IMR-90 (cell line): ENCODE data around the gene MAP7. TPM values are rescaled to one million over a fixed set of nuclear protein-coding genes. Genes with fewer than 3 reads are reported as not detected.

Source experiments
- ATAC-seq: fragments of 200-7000 bp; cut with Tn5 transposase; 2 replicates; pipeline ENCODE4 v1.9.1; 2020; ENCODE audit warnings: low read depth, mild to moderate bottlenecking, moderate library complexity
- BruUV-seq: library from RNA; stranded (reverse); fragments of 400-500 nt; replicated peaks from 2 replicates; lab custom pipeline; 2021; lab: Mats Ljungman, UMichigan
- CTCF ChIA-PET: fragments of 300-600 bp; formaldehyde crosslinking; extraction: SDS; loops from one replicate; lab custom pipeline; 2021; ENCODE audit warnings: antibody characterized with exemption; lab: Yijun Ruan, JAX
- POLR2A ChIA-PET: fragments of 300-600 bp; sonication (Branson Sonifier 250); formaldehyde crosslinking; loops from one replicate; lab custom pipeline; 2022; ENCODE audit warnings: antibody characterized with exemption; ENCODE audit not compliant: unreplicated experiment; lab: Charles Lee
- DNase-seq: peaks from one replicate; pipeline ENCODE4 v3.0.0; 2013
- H2AFZ ChIP-seq: replicated peaks from 2 replicates; pipeline ENCODE3; 2013; ENCODE audit warnings: low read length, mild to moderate bottlenecking; ENCODE audit not compliant: poor library complexity
- H2AK5ac ChIP-seq: 2 replicates; pipeline ENCODE4 v1.6.1; 2013; ENCODE audit warnings: low read depth, low read length, inconsistent platforms
- H2AK9ac ChIP-seq: replicated peaks from 2 replicates; pipeline ENCODE3; 2013; ENCODE audit warnings: mild to moderate bottlenecking, low read depth, low read length, moderate library complexity; ENCODE audit not compliant: poor library complexity
- H2BK120ac ChIP-seq: 2 replicates; pipeline ENCODE4 v1.6.1; 2013; ENCODE audit warnings: low read depth, low read length, inconsistent platforms
- H2BK15ac ChIP-seq: 3 replicates; pipeline ENCODE4 v1.6.1; 2013; ENCODE audit warnings: low read depth, low read length, inconsistent platforms
- H2BK20ac ChIP-seq: 2 replicates; pipeline ENCODE4 v1.6.1; 2013; ENCODE audit warnings: low read depth, mild to moderate bottlenecking, inconsistent platforms, low read length, moderate library complexity
- H2BK5ac ChIP-seq: 2 replicates; pipeline ENCODE4 v1.6.1; 2013; ENCODE audit warnings: mild to moderate bottlenecking, low read depth, low read length, inconsistent platforms; ENCODE audit not compliant: poor library complexity, severe bottlenecking
- H3K14ac ChIP-seq: replicated peaks from 2 replicates; pipeline ENCODE4 v1.6.1; 2013; ENCODE audit warnings: low read depth, low read length, inconsistent platforms
- H3K18ac ChIP-seq: 2 replicates; pipeline ENCODE4 v1.6.1; 2013; ENCODE audit warnings: low read depth, low read length, control low read depth
- H3K23ac ChIP-seq: 2 replicates; pipeline ENCODE4 v1.6.1; 2013; ENCODE audit warnings: low read depth, low read length, inconsistent platforms
- H3K27ac ChIP-seq: 2 replicates; pipeline ENCODE4 v1.5.1; 2013; ENCODE audit warnings: mild to moderate bottlenecking, control low read depth, low read length; ENCODE audit not compliant: insufficient read depth
- H3K27me3 ChIP-seq: 2 replicates; pipeline ENCODE4 v1.6.1; 2013; ENCODE audit warnings: low read length; ENCODE audit not compliant: control insufficient read depth, insufficient read depth
- H3K36me3 ChIP-seq: 2 replicates; pipeline ENCODE4 v1.6.1; 2013; ENCODE audit warnings: low read length, mixed read lengths; ENCODE audit not compliant: control insufficient read depth, insufficient read depth
- H3K4ac ChIP-seq: 2 replicates; pipeline ENCODE4 v1.6.1; 2013; ENCODE audit warnings: low read depth, low read length, inconsistent platforms
- H3K4me1 ChIP-seq: 2 replicates; pipeline ENCODE4 v1.6.1; 2013; ENCODE audit warnings: low read length, mixed read lengths; ENCODE audit not compliant: control insufficient read depth, insufficient read depth
- H3K4me2 ChIP-seq: 2 replicates; pipeline ENCODE4 v1.6.1; 2013; ENCODE audit warnings: low read depth, mild to moderate bottlenecking, control low read depth, low read length, moderate library complexity
- H3K4me3 ChIP-seq: 2 replicates; pipeline ENCODE4 v1.5.1; 2013; ENCODE audit warnings: low read depth, mild to moderate bottlenecking, control low read depth, low read length, moderate library complexity; ENCODE audit not compliant: insufficient read depth
- H3K56ac ChIP-seq: 2 replicates; pipeline ENCODE4 v1.6.1; 2013; ENCODE audit warnings: low read length, inconsistent platforms; ENCODE audit not compliant: insufficient read depth; ENCODE audit errors: extremely low read depth
- H3K79me1 ChIP-seq, 2 experiments: 2 replicates each; pipeline ENCODE4 v1.6.1; 2013; ENCODE audit warnings: low read length in 2 of 2, inconsistent platforms in 1 of 2, low read depth in 1 of 2
- H3K9ac ChIP-seq: 2 replicates; pipeline ENCODE4 v1.6.1; 2013; ENCODE audit warnings: low read depth, low read length, control low read depth
- H3K9me1 ChIP-seq: 2 replicates; pipeline ENCODE4 v1.6.1; 2013; ENCODE audit warnings: low read length, inconsistent platforms; ENCODE audit not compliant: insufficient read depth
- H3K9me3 ChIP-seq: 2 replicates; pipeline ENCODE4 v1.6.1; 2013; ENCODE audit warnings: low read length; ENCODE audit not compliant: control insufficient read depth, insufficient read depth
- H4K20me1 ChIP-seq: 2 replicates; pipeline ENCODE4 v1.6.1; 2013; ENCODE audit warnings: low read length, inconsistent platforms; ENCODE audit not compliant: insufficient read depth
- H4K5ac ChIP-seq: 2 replicates; pipeline ENCODE4 v1.6.1; 2013; ENCODE audit warnings: mild to moderate bottlenecking, low read depth, low read length, control low read depth
- H4K8ac ChIP-seq, 2 experiments: 2 replicates each; pipeline ENCODE4 v1.6.1; 2013; ENCODE audit warnings: low read depth in 2 of 2, low read length in 2 of 2, control low read depth in 1 of 2, inconsistent platforms in 1 of 2
- H4K91ac ChIP-seq: 2 replicates; pipeline ENCODE4 v1.6.1; 2013; ENCODE audit warnings: low read depth, low read length, inconsistent platforms; ENCODE audit not compliant: insufficient read depth
- BHLHE40 ChIP-seq: fragments of 150-350 bp; IDR thresholded peaks from 2 replicates; pipeline ENCODE4 v1.6.1; 2016; ENCODE audit warnings: mild to moderate bottlenecking, low read depth, low read length
- CEBPB ChIP-seq: IDR thresholded peaks from 2 replicates; pipeline ENCODE4 v1.6.1; 2012; ENCODE audit warnings: low read depth, low read length, improper control_type of control experiment
- CHD1 ChIP-seq: IDR thresholded peaks from 2 replicates; pipeline ENCODE4 v1.6.1; 2012; ENCODE audit warnings: low read depth, low read length, improper control_type of control experiment
- CTCF ChIP-seq: conservative IDR thresholded peaks from 2 replicates; pipeline ENCODE4 v1.5.1; 2012; ENCODE audit warnings: mild to moderate bottlenecking, low read depth, low read length, improper control_type of control experiment
- ELK1 ChIP-seq: fragments of 150-350 bp; IDR thresholded peaks from 2 replicates; pipeline ENCODE4 v1.6.1; 2016; ENCODE audit warnings: low read depth, mild to moderate bottlenecking, low read length, moderate library complexity, borderline replicate concordance
- FOS ChIP-seq: fragments of 150-350 bp; IDR thresholded peaks from 2 replicates; pipeline ENCODE4 v1.6.1; 2016; ENCODE audit warnings: low read depth, low read length
- MAFK ChIP-seq: IDR thresholded peaks from 2 replicates; pipeline ENCODE4 v1.6.1; 2012; ENCODE audit warnings: low read depth, low read length, improper control_type of control experiment
- MAZ ChIP-seq: IDR thresholded peaks from 2 replicates; pipeline ENCODE4 v1.6.1; 2012; ENCODE audit warnings: low read depth, mild to moderate bottlenecking, low read length, improper control_type of control experiment, moderate library complexity, borderline replicate concordance
- MXI1 ChIP-seq: IDR thresholded peaks from 2 replicates; pipeline ENCODE4 v1.6.1; 2012; ENCODE audit warnings: low read depth, mild to moderate bottlenecking, low read length, moderate library complexity, borderline replicate concordance
- NFE2L2 ChIP-seq: fragments of 150-350 bp; IDR thresholded peaks from 2 replicates; pipeline ENCODE4 v1.6.1; 2016; ENCODE audit warnings: low read depth, mild to moderate bottlenecking, low read length
- POLR2A ChIP-seq: IDR thresholded peaks from 2 replicates; pipeline ENCODE4 v1.6.1; 2012; ENCODE audit warnings: mild to moderate bottlenecking, low read depth, low read length
- RAD21 ChIP-seq: IDR thresholded peaks from 2 replicates; pipeline ENCODE4 v1.6.1; 2012; ENCODE audit warnings: low read length, improper control_type of control experiment
- RCOR1 ChIP-seq: IDR thresholded peaks from 2 replicates; pipeline ENCODE4 v1.6.1; 2012; ENCODE audit warnings: mild to moderate bottlenecking, low read length, improper control_type of control experiment; ENCODE audit not compliant: insufficient replicate concordance
- RFX5 ChIP-seq: IDR thresholded peaks from 2 replicates; pipeline ENCODE4 v1.8.0; 2012; ENCODE audit warnings: low read depth, mild to moderate bottlenecking, low read length, moderate library complexity
- SMC3 ChIP-seq: fragments of 150-350 bp; IDR thresholded peaks from 2 replicates; pipeline ENCODE4 v1.6.1; 2016; ENCODE audit warnings: low read depth, mild to moderate bottlenecking, antibody characterized with exemption, low read length, moderate library complexity
- USF2 ChIP-seq: fragments of 150-350 bp; IDR thresholded peaks from 2 replicates; pipeline ENCODE4 v1.6.1; 2017; ENCODE audit warnings: mild to moderate bottlenecking, antibody characterized with exemption, low read length, low read depth
- WGBS, 2 experiments: methylation state at CpG; one replicate each; pipeline versions ENCODE4 v1.1.5 to v1.1.7; 2013; ENCODE audit warnings: missing lambda C conversion rate in 2 of 2; ENCODE audit not compliant: insufficient read length in 1 of 2; ENCODE audit errors: extremely low coverage in 2 of 2; 5-methylcytosine and 5-hydroxymethylcytosine counted together
- dilution Hi-C: fragments of 300-500 bp; cut with HindIII; formaldehyde crosslinking; loops from one replicate; pipeline ENCODE4 v1.14.3; 2018; ENCODE audit warnings: low sequenced_read_pairs; ENCODE audit not compliant: unreplicated experiment
- in situ Hi-C: fragments of 300-500 bp; cut with MboI; formaldehyde crosslinking; loops from 3 replicates; pipeline ENCODE4 v1.14.3; 2019; ENCODE audit warnings: low sequenced_read_pairs, inconsistent platforms, mixed read lengths
- intact Hi-C: fragments of 100-400 bp; cut with micrococcal nuclease; formaldehyde crosslinking; loops from 2 replicates; pipeline ENCODE4 v1.10.0; 2022
- polyA plus RNA-seq, 3 experiments: library from polyadenylated mRNA; depleted of rRNA; stranded (reverse); fragments of >200 nt; gene quantifications; 2 replicates each; pipeline ENCODE4 v1.2.3, GENCODE V29; 2012; ENCODE audit warnings: low replicate concordance in 1 of 3
- total RNA-seq: library from RNA; depleted of rRNA; stranded (reverse); fragments of >200 nt; gene quantifications from 2 replicates; pipeline ENCODE4 v1.2.3, GENCODE V29; 2012

The MAP7 gene
- total and polyA plus RNA-seq, 2 of the 4 experiments (the other 2 are of a cell fraction), result 0.19 to 0.36 TPM

- intact Hi-C loops, result no loop called here
Measured at GRCh38 chr6:136494059-136494458, 56.2 kb downstream of the MAP7 start.

More at GRCh38 chr6:136494059-136494458, 56.2 kb downstream of the MAP7 start:
- no peak overlapping the region for H2BK20ac ChIP-seq
- no peak for TF ChIP-seq MAFK
- no peak for TF ChIP-seq RCOR1
- TF ChIP-seq CTCF, result no peak
- TF ChIP-seq USF2, result no peak
- no peak for TF ChIP-seq BHLHE40
- TF ChIP-seq RAD21, result no peak
- TF ChIP-seq SMC3, result no peak
- no peak for TF ChIP-seq CEBPB
- TF ChIP-seq MXI1, result no peak
- no peak for TF ChIP-seq FOS
- no peak for TF ChIP-seq MAZ
- no peak for TF ChIP-seq ELK1
- no peak for TF ChIP-seq NFE2L2
- no peak for TF ChIP-seq CHD1
- TF ChIP-seq RFX5, result no peak
- no peak for TF ChIP-seq POLR2A
- H3K4me2 ChIP-seq, result no peak overlapping the region
- no peak overlapping the region for H3K4ac ChIP-seq
- H2AK5ac ChIP-seq, result no peak overlapping the region
- no peak overlapping the region for H4K91ac ChIP-seq
- dilution Hi-C loops, result no loop called here
- CTCF ChIA-PET, result no interaction called here
- H2AK9ac ChIP-seq, result no peak overlapping the region
- no peak overlapping the region for H3K4me3 ChIP-seq
- H3K9me3 ChIP-seq, result no peaks in the 10 kb centered on the region
- H3K27me3 ChIP-seq, result peaks cover 10% of the 10 kb centered on the region
- H3K27ac ChIP-seq, result no peak overlapping the region
- no peak overlapping the region for H3K9ac ChIP-seq
- no peaks in the 10 kb centered on the region for H3K79me1 ChIP-seq
- H3K9me1 ChIP-seq, result no peaks in the 10 kb centered on the region
- DNase-seq (no peak), ATAC-seq (no peak)
- H3K23ac ChIP-seq, result no peak overlapping the region
- H3K56ac ChIP-seq, result no peak overlapping the region
- no peaks in the 10 kb centered on the region for H4K20me1 ChIP-seq
- WGBS, 2 experiments, result no CpG with 5 or more reads among the region's 2 CpGs
- no peak overlapping the region for H4K8ac ChIP-seq
- BruUV-seq, result no TSS peak
- H3K36me3 ChIP-seq, result no peaks in the 10 kb centered on the region
- POLR2A ChIA-PET, result no interaction called here
- in situ Hi-C loops, result no loop called here
- H3K14ac ChIP-seq, result no peak overlapping the region
- H2AFZ ChIP-seq, result no peak overlapping the region
- H3K4me1 ChIP-seq, result no peaks in the 10 kb centered on the region
- H4K5ac ChIP-seq, result no peak overlapping the region
- no peak overlapping the region for H2BK15ac ChIP-seq
- no peak overlapping the region for H3K18ac ChIP-seq
- no peak overlapping the region for H2BK5ac ChIP-seq
- H2BK120ac ChIP-seq, result no peak overlapping the region
